Neural progenitor cell (in vitro differentiated cells): ENCODE data around the gene TMEM154.

ENCODE experiments used
- CTCF ChIP-seq: fragments of 200-600 bp; sonication (generic); IDR thresholded peaks from 2 replicates; pipeline ENCODE4 v1.5.1; 2017; ENCODE audit warnings: antibody characterized with exemption, mild to moderate bottlenecking
- EZH2 ChIP-seq: fragments of 200-600 bp; sonication (generic); IDR thresholded peaks from 2 replicates; pipeline ENCODE4 v1.6.1; 2017; ENCODE audit warnings: antibody characterized with exemption, mild to moderate bottlenecking, moderate library complexity
- EZH2phosphoT487 ChIP-seq: fragments of 200-600 bp; sonication (generic); IDR thresholded peaks from 2 replicates; pipeline ENCODE4 v1.6.1; 2017; ENCODE audit warnings: antibody characterized with exemption

GRCh38 chr4:152585023-152585441, 94.8 kb downstream of the TMEM154 start:
- TF ChIP-seq CTCF = no peak
- TF ChIP-seq EZH2 = no peak
- TF ChIP-seq EZH2phosphoT487 = no peak
